ENCODE data around the gene AGAP5.
"Not testable (repeated sequence)": the region's sequence is repeated elsewhere in the genome, so short reads cannot be mapped to it uniquely, and the experiment has no call there.

The AGAP5 gene

DNA sequence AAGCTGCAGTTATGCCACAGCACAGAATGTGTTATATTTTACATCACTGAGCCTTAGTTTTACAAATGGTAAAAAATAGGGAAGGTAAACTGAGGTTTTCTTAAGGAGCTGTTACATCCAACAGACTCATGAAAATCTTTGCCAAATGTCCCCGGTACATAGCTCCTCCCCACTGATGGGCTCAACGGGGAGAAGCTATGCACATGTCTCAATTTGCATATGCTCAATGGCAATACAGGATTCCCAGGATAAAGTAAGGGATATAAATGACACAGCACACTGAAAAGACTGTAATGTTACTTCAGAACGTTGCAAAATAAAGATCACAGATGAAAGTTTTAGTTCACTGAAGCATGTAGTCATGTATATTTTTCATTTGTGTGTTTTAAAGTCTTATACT is 16.6 kb upstream of the AGAP5 start:
- DNase-seq (ENCODE audit: low read depth): not testable (repeated sequence)

DNA sequence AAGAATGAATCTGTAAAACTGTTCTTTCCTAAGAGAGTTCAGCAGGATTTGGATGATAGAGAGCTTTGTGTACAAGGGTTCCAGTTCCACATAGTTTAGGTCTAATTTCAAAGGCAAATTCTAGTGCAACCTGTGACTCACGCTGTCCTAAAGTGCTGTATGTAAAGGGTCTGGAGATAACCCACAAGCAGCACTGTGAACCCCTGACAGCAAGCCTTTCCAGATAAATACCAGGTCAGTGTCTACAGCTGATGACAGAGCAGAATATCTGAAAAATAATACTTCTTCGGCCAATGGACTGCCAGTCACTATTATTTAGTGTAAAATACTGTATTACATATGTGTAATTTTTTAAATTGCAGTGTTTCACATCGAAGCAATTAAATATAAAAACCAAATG is 16.0 kb upstream of the AGAP5 start:
- peak; percentile 90 for DNase-seq (ENCODE audit: low read depth)

GRCh38 chr10:73711683-73712082 is 13.8 kb upstream of the AGAP5 start:
- not testable (repeated sequence) for DNase-seq (ENCODE audit: low read depth)

GRCh38 chr10:73708122-73708521 is 10.2 kb upstream of the AGAP5 start:
- DNase-seq (ENCODE audit: low read depth): not testable (repeated sequence)

DNA sequence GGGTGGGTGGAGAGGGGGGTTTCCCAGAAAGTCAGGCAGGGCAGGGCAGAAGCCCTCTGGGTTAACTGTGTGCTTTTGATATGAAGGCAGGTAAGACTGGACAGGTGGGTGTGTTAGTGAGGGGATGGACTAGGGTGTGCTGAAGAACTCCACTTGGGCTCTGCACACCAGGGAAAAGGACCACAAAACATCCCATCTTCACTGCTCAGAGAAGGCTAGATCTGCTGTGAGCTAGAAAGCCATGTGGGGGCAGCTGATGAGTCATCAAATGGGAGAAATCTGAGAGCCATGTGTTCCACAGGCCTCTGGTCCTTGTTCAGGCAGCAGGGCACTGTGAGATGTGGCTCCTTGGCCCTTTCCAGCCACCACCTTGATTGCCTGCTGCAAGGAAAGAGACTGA is 9.7 kb upstream of the AGAP5 start:
- not testable (repeated sequence) for DNase-seq (ENCODE audit: low read depth)

DNA sequence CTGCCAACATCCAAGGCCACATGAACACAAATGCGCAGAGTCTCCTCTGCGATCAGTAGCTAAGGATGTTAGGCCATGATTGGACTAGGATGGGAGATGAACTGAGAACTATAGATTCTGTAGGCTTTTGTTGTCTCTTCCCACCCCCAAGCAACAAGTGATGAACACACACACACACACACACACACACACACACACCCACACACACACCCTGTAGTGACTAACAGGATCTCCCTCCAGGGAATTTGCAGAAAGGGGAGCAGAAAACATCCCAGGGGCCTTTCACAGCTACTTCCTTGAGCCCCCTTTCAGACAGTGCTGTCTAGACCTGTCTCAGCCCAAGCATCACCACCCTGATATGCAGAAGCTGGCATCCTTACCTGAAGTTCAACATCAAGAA is 8.6 kb upstream of the AGAP5 start:
- DNase-seq (ENCODE audit: low read depth): not testable (repeated sequence)

GRCh38 chr10:73705506-73706072 is 7.7 kb upstream of the AGAP5 start:
- not testable (repeated sequence) for DNase-seq (ENCODE audit: low read depth)

DNA sequence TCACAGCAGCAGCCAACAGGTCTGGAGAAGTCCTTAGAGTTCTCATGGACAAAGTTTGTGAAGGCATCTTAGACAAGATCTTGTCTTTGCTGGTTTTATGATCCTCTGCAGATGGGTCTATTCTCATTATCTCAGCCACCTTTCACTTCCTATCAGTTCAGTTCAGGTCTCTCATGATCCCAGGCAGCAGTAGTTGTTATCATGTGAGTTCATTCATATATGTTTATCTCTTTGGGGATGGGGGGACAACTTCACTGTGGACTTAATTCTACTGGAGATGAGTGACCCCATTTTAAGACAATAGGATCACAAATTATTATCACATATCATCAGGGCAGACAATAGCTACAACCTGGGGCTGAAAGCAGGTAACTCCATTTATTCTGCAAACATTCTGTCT is 6.0 kb upstream of the AGAP5 start:
- not testable (repeated sequence) for DNase-seq (ENCODE audit: low read depth)

DNA sequence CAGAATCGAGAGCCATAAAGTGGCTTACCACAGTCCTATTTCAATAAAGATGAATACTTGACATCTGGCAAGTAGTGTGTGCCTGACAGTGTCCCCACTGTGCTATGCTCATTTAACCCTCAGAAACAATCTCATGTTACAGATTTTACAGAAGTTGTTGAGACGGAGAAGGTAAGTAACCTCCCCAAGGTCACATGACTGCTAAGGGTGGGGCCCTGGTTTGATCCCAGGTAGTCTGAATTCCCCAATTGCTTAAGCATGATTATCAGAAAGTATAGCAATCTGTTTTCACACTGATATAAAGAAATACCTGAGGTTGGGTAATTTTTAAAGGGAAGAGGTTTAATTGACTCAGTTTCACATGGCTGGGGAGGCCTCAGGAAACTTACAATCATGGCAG is 910 bp upstream of the AGAP5 start:
- DNase-seq (ENCODE audit: low read depth): not testable (repeated sequence)

DNA sequence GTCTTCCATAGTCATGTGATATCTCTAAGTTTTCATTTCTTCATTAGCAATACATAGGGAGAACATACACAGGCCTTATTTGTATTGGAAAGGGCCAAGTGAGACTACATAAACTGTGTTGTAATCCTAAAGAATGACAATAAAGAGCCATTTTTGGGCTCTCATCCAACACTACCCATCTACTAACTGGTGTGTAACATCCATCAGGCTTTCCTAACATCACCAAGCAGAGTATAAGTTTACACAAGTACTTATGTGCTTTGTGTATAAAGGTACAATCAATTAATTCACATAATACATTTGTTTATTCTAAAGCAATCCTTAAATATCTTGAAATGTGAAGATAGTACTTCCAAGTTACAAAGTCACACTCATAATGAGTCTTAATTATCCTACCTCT is 2.6 kb downstream of the AGAP5 start:
- not testable (repeated sequence) for DNase-seq (ENCODE audit: low read depth)

DNA sequence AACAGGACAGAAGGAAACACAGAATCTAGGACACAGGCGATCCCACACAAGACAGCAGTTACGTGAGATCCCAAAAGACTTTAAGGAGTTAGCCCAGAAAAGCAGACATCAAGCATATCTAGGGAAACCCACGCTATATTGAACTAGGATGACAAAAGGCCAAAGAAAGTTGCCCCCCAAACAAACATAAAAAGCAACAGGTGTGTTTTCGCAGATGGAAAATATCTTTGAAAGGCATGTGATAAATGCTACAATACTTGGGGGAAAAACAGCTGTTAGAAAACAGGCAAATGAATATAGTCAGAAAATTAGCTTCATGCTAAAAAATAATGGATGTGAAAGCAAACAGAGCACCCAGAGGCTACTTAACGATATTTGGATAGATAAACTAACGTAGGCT is 7.2 kb downstream of the AGAP5 start:
- DNase-seq (ENCODE audit: low read depth): not testable (repeated sequence)

- DNase-seq (ENCODE audit: low read depth): not testable (repeated sequence)
Observed at GRCh38 chr10:73689596-73689995, 8.3 kb downstream of the AGAP5 start.

GRCh38 chr10:73687641-73688040 is 10.3 kb downstream of the AGAP5 start:
- not testable (repeated sequence) for DNase-seq (ENCODE audit: low read depth)

DNA sequence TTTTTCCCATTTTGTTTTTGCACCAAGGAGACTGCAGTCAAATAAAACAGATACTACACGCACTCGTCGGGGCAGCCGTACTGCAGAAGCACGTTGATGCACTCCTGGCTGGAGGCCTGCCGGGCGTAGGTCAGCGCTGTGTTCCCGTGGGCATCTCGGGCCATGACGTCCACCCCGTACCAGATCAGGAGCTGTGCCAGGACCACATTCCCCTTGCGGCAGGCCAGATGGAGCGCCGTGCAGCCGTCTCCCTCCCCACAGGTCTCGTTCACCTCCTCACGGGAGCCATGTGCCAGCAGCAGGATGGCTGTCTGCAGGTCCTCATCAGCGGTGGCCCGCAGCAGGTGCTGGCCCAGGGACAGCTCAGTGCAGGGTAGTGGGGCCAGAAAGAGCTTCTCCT is 23.4 kb downstream of the AGAP5 start:
- not testable (repeated sequence) for DNase-seq (ENCODE audit: low read depth)

- DNase-seq (ENCODE audit: low read depth): not testable (repeated sequence)
Observed at GRCh38 chr10:73668378-73668777, 29.5 kb downstream of the AGAP5 start.

DNA sequence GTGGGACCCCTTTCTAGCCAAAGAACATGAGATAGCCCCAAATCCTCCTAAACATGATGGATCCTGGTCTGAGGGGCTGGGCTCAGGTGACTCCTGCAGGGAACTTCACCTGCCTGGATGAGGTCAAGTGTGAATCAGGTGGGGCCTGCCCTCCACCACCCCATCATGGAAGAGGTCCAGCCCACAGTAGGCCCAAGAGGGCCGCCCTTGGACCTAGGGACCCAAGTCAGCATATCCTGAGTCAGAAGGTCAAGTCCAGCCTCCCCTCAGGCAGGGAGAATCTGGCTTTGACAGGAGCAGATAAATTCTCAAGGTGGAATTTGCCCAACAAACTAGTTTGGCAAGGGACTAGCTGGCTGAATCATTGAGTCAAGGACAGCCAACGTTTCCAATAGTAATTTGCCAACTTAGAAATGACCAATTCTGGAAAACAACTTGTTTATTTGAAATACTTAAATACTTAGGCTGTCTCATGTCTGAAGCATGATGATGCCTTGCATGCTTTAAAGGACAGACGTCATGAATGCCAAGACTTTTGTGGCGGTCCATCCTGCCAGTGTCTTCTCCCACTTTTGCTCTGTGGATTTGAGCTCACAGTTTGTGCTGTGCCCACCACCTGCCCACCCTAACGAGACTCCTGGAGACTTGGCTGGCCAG is 31.6 kb downstream of the AGAP5 start:
- DNase-seq (ENCODE audit: low read depth): peak; percentile 70

DNA sequence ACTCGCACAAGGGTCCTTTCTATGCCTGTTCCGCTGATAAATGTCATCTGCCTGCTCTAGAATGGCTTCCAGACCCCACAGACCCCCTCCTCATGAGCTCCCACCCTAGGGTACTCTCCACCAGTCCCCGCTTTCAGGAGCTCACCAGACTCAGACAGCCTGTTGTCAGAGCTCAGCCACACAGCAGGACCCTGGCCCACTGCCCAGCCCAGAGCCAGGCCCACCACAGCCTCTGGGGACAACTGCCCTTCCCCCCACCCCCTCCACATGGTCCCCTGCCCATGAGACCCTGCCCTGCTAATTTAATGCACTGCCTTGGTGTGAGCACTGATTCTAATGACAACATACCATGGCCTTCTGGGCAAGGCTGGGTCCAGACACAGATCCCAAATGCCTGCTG is 32.3 kb downstream of the AGAP5 start:
- not testable (repeated sequence) for DNase-seq (ENCODE audit: low read depth)

DNA sequence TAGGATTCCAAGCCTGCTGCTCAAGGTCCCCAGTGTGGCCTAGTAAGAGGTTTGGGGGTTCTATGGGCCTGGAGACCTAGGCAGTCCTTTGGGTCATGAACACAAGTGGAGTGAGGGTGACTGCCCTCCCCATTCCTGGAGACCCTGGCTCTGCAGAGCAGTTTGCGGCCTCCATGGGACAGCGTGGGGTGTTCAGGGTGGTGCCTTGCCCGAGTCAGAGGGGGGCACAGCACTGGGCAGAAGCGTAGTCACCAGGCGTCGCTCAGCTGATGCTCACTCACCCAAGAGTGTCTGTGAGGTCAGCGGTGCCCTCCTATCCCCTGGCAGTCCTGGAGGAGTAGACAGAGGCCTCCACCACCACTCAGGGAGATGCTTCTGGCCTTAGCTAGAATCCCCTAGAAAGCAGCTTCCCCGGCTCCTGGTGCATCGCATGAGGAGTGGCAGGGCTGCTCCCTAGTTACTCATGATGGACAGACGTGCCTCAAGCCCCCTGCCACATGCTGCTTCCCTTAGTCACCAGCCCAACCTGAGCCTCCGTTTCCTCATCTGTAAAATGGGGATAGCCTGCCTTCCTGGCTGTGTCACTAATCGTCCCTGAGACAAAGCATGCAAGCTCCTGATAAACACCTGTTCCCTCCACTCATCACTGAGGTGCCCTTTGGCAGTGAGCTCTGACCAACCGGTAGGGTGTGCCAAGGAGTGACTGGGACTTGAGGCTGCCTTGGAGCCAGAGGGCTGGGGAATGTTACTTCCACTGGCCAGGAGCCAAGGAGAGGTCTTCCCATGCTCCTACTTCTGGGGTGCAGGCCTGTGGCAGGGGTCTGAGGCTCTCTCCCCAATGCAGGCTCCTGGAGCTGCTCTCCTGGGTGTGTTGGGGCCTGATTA is 33.5 kb downstream of the AGAP5 start:
- not testable (repeated sequence) for DNase-seq (ENCODE audit: low read depth)

DNA sequence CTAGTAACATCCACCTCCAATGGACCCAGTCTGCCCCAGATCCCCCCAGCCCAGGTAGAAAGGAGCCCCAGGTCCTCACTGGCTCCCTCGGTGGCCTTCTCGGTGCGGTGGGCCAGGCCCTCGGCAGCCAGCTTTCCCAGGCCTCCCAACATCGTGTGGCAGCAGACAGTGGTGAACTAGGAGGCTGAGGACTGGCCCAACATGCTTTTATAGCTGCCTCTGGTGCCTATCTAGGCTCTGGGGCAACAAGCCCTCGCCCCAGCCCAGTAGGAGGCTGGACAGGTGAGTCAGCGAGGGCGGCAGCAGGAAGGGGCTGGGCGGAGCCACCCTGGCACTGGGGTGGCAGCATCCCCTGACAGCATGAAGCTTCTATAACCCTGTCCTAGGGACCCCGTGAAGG is 34.3 kb downstream of the AGAP5 start:
- not testable (repeated sequence) for DNase-seq (ENCODE audit: low read depth)

DNA sequence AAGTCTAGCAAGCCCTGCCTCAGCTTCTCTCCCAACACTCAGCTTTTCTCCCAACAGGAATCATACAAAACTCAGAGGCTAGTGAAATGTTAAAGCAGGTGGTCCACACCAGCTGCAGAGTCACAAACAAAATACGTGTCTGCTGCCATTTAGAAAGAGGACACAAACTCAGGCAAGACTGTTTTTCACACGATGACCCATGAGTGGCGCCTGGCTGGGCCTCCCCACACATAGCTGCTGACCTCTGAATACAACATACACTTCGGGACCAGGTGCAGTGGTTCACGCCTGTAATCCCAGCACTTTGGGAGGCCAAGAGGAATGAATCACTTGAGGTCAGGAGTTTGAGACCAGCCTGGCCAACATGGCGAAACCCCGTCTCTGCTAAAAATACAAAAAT is 35.2 kb downstream of the AGAP5 start:
- DNase-seq (ENCODE audit: low read depth): not testable (repeated sequence)

DNA sequence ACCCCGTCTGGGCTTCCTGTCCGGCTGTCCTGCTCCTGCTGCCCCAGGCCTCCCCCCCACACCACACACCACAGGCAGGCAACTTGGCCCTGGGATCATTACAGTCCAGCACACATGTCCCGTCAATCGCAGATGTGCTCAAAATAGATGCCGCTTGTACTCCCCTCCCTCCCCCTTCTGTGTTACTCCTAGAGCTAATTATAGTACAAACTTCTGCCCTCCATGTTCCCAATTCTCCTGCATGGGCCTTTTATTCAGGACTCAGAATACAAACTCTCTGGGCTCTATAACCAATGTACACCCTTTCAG is 42.0 kb downstream of the AGAP5 start, which contains the start of gene SYNPO2L:
Gene SYNPO2L, minus strand, starts transcription at position 40 of the 309 bp plus-strand sequence. CDS start 107 bp downstream, outside the sequence.
- DNase-seq (ENCODE audit: low read depth): no peak

GRCh38 chr10:73655257-73655989 is 42.5 kb downstream of the AGAP5 start:
- DNase-seq (ENCODE audit: low read depth): no peak

Measured in amniotic epithelial cell (primary cell).